ENCODE measurements around the gene SLC25A3. TPM values are rescaled to one million over a fixed set of nuclear protein-coding genes. Genes with fewer than 3 reads are reported as not detected.

Gene SLC25A3
- total and polyA plus RNA-seq, 9 of the 15 experiments (the other 6 are each of a cell fraction or from before 2014, with no cell fraction given), result 264 to 766 (median 495) TPM

- TF ChIP-seq, protein P1, sequence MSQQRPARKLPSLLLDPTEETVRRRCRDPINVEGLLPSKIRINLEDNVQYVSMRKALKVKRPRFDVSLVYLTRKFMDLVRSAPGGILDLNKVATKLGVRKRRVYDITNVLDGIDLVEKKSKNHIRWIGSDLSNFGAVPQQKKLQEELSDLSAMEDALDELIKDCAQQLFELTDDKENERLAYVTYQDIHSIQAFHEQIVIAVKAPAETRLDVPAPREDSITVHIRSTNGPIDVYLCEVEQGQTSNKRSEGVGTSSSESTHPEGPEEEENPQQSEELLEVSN (IDR thresholded peaks at IDR 0.05; ENCODE audit: borderline replicate concordance in 1 of 2, extremely low read depth in 1 of 2, insufficient read depth in 1 of 2, insufficient read length in 1 of 2, low read depth in 1 of 2, low read length in 1 of 2, poor library complexity in 1 of 2, severe bottlenecking in 1 of 2), result peak in 1 of 2 experiments; percentile 38
- TF ChIP-seq ZBTB7A (IDR thresholded peaks at IDR 0.05; ENCODE audit: borderline replicate concordance, control insufficient read depth, low read depth, low read length), result peak; percentile 57; the same call in 1 of the 2 replicates
- no peak for TF ChIP-seq CHCHD3 (CRISPR knock-in tag; IDR thresholded peaks at IDR 0.05)
- TF ChIP-seq, protein P2, sequence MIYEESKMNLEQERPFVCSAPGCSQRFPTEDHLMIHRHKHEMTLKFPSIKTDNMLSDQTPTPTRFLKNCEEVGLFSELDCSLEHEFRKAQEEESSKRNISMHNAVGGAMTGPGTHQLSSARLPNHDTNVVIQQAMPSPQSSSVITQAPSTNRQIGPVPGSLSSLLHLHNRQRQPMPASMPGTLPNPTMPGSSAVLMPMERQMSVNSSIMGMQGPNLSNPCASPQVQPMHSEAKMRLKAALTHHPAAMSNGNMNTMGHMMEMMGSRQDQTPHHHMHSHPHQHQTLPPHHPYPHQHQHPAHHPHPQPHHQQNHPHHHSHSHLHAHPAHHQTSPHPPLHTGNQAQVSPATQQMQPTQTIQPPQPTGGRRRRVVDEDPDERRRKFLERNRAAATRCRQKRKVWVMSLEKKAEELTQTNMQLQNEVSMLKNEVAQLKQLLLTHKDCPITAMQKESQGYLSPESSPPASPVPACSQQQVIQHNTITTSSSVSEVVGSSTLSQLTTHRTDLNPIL (CRISPR knock-in tag; IDR thresholded peaks at IDR 0.05), result no peak
- TF ChIP-seq TRIM25 (IDR thresholded peaks at IDR 0.05; ENCODE audit: borderline replicate concordance), result no peak
- TF ChIP-seq, protein P3, sequence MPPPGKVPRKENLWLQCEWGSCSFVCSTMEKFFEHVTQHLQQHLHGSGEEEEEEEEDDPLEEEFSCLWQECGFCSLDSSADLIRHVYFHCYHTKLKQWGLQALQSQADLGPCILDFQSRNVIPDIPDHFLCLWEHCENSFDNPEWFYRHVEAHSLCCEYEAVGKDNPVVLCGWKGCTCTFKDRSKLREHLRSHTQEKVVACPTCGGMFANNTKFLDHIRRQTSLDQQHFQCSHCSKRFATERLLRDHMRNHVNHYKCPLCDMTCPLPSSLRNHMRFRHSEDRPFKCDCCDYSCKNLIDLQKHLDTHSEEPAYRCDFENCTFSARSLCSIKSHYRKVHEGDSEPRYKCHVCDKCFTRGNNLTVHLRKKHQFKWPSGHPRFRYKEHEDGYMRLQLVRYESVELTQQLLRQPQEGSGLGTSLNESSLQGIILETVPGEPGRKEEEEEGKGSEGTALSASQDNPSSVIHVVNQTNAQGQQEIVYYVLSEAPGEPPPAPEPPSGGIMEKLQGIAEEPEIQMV (tag; conservative IDR thresholded peaks at IDR 0.05; ENCODE audit: low read depth), result no peak
- TF ChIP-seq RBM25 (IDR thresholded peaks at IDR 0.05; ENCODE audit: low read depth, low read length, severe bottlenecking), result peak; percentile 78
- TF ChIP-seq SRSF1 (IDR thresholded peaks at IDR 0.05; ENCODE audit: low read depth, low read length), result no peak
- no peak for TF ChIP-seq PHF21A (IDR thresholded peaks at IDR 0.05; ENCODE audit: borderline replicate concordance, low read depth)
- no peak for TF ChIP-seq BRCA1 (IDR thresholded peaks at IDR 0.05)
- no peak for TF ChIP-seq BRCA1 (CRISPR knock-in tag; IDR thresholded peaks at IDR 0.05)
- no peak for TF ChIP-seq ZNF175 (CRISPR knock-in tag; IDR thresholded peaks at IDR 0.05; ENCODE audit: low read depth)
- no peak for TF ChIP-seq ZNF431 (CRISPR knock-in tag; IDR thresholded peaks at IDR 0.05)
- no peak for TF ChIP-seq DLX4 (CRISPR knock-in tag; IDR thresholded peaks at IDR 0.05)
- peak; percentile 93 for TF ChIP-seq MYC (IDR thresholded peaks at IDR 0.05; ENCODE audit: low read depth, low read length)
- peak; percentile 74; the same call in 1 of the 2 replicates for TF ChIP-seq MYC (CRISPR knock-in tag; IDR thresholded peaks at IDR 0.05; ENCODE audit: borderline replicate concordance, low read depth)
- TF ChIP-seq HNRNPLL (IDR thresholded peaks at IDR 0.05; ENCODE audit: low read depth, low read length, poor library complexity, severe bottlenecking), result peak; percentile 66
- TF ChIP-seq NCOA2 (IDR thresholded peaks at IDR 0.05; ENCODE audit: partially characterized antibody in 2 of 2), result no peak
- no peak for TF ChIP-seq OTX1 (CRISPR knock-in tag; IDR thresholded peaks at IDR 0.05)
These were observed at the start of gene SLC25A3 (continued) for GRCh38 chr12:98593351-98594049.

Data from K562 (cell line).